Measurements from ENCODE around the gene ZPBP.

GRCh38 chr7:50068026-50068425 is 25.0 kb downstream of the ZPBP start:
- peak; percentile 46 for TF ChIP-seq CTCF (IDR thresholded peaks at IDR 0.05; ENCODE audit: low read depth, low read length, missing input control)
- TF ChIP-seq JUND (IDR thresholded peaks at IDR 0.05) = no peak
- TF ChIP-seq ZBTB33 (IDR thresholded peaks at IDR 0.05) = no peak
- no peak for TF ChIP-seq GABPA (IDR thresholded peaks at IDR 0.05 in 1 of 2, conservative IDR thresholded peaks at IDR 0.05 in 1 of 2)
- TF ChIP-seq HNF4A (conservative IDR thresholded peaks at IDR 0.05) = no peak
- no peak for TF ChIP-seq MAX (IDR thresholded peaks at IDR 0.05)
- TF ChIP-seq REST (IDR thresholded peaks at IDR 0.05) = no peak
- no peak for TF ChIP-seq FOXA2 (IDR thresholded peaks at IDR 0.05)
- no peak for TF ChIP-seq TAF1 (conservative IDR thresholded peaks at IDR 0.05)
- TF ChIP-seq HNF4G (IDR thresholded peaks at IDR 0.05) = no peak

Measured in liver (tissue), 3 donors.